K562 (cell line): Measurements from ENCODE around the gene TLE6. TPM values are rescaled to one million over a fixed set of nuclear protein-coding genes. Genes with fewer than 3 reads are reported as not detected.

Experiments used
- ATAC-seq: fragments of 200-7000 bp; cut with Tn5 transposase; 3 replicates; pipeline ENCODE4 v1.9.1; 2020; ENCODE audit warnings: moderate library complexity
- BruUV-seq: library from RNA; stranded (reverse); fragments of 400-500 nt; replicated peaks from 2 replicates; lab custom pipeline; 2021; lab: Mats Ljungman, UMichigan
- CTCF ChIA-PET: fragments of 300-600 bp; formaldehyde crosslinking; extraction: SDS; loops from one replicate; lab custom pipeline; 2021; ENCODE audit warnings: low intra/inter-chr PET ratio; lab: Yijun Ruan, JAX
- POLR2A ChIA-PET: fragments of 300-600, 350-650 bp; sonication (Branson Sonifier 250); formaldehyde crosslinking; extraction: SDS; loops from one replicate; lab custom pipeline; 2021; ENCODE audit warnings: antibody characterized with exemption, inconsistent platforms; lab: Yijun Ruan, JAX
- DNase-seq, 4 experiments: peaks; one replicate each; pipeline versions ENCODE4 v3.0.0 to v3.0.0-alpha.2; 2011 to 2018; ENCODE audit warnings: low spot score in 3 of 4, mixed read lengths in 3 of 4; ENCODE audit errors: extremely low read depth in 1 of 4
- FAIRE-seq: peaks from 2 replicates; lab custom pipeline; 2011; peaks lifted over from hg19 to GRCh38; lab: Jason Lieb, UNC
- H2AFZ ChIP-seq: 2 replicates; pipeline ENCODE4 v1.6.0; 2011; ENCODE audit warnings: low read depth, low read length, control low read depth, inconsistent platforms
- H3K27ac ChIP-seq: fragments of 200-600 bp; 3 replicates; pipeline ENCODE4 v1.8.0; 2011; ENCODE audit warnings: low read depth, mild to moderate bottlenecking, control low read depth, inconsistent platforms, low read length, moderate library complexity, mixed read lengths; ENCODE audit errors: extremely low read depth
- H3K27me3 ChIP-seq, 2 experiments: fragments of 300-600 bp in 1 of 2; 2 replicates in 1 of 2; 3 replicates in 1 of 2; pipeline versions ENCODE4 v1.6.0 to v1.8.0; 2011; ENCODE audit warnings: inconsistent platforms in 2 of 2, low read length in 2 of 2, mild to moderate bottlenecking in 1 of 2, mixed read lengths in 1 of 2, moderate library complexity in 1 of 2; ENCODE audit not compliant: control insufficient read depth in 2 of 2, insufficient read depth in 2 of 2
- H3K36me3 ChIP-seq: fragments of 300-600 bp; 3 replicates; pipeline ENCODE4 v1.8.0; 2011; ENCODE audit warnings: mild to moderate bottlenecking, low read length, inconsistent platforms; ENCODE audit not compliant: control insufficient read depth, insufficient read depth
- H3K4me1 ChIP-seq, 2 experiments: fragments of 200-600 bp in 1 of 2; replicated peaks in 1 of 2; 2 replicates in 1 of 2; 3 replicates in 1 of 2; pipeline versions ENCODE4 v1.5.1 to v1.8.0; 2011; ENCODE audit warnings: inconsistent platforms in 2 of 2, low read length in 2 of 2, mild to moderate bottlenecking in 1 of 2, mixed read lengths in 1 of 2, moderate library complexity in 1 of 2; ENCODE audit not compliant: control insufficient read depth in 2 of 2, insufficient read depth in 2 of 2
- H3K4me2 ChIP-seq: 2 replicates; pipeline ENCODE4 v1.6.1; 2011; ENCODE audit warnings: low read length, control low read depth, inconsistent platforms, mixed read lengths; ENCODE audit not compliant: insufficient read depth
- H3K4me3 ChIP-seq: fragments of 200-600 bp; sonication (generic), shearing (Covaris generic); 2 replicates; pipeline ENCODE4 v1.5.1; 2016; ENCODE audit warnings: control low read depth, inconsistent platforms
- H3K79me2 ChIP-seq: fragments of 200-600 bp; 3 replicates; pipeline ENCODE4 v1.8.0; 2011; ENCODE audit warnings: low read length, inconsistent platforms; ENCODE audit not compliant: control insufficient read depth, insufficient read depth
- H3K9ac ChIP-seq, 2 experiments: 2 replicates each; pipeline versions ENCODE4 v1.6.0 to v1.6.1; 2011; ENCODE audit warnings: low read depth in 2 of 2, low read length in 2 of 2, control low read depth in 1 of 2, inconsistent platforms in 1 of 2, mild to moderate bottlenecking in 1 of 2, mixed read lengths in 1 of 2; ENCODE audit not compliant: insufficient read depth in 1 of 2
- H3K9me1 ChIP-seq: one replicate; pipeline ENCODE4 v1.6.0; 2011; ENCODE audit warnings: inconsistent platforms, mild to moderate bottlenecking, low read length, moderate library complexity; ENCODE audit not compliant: control insufficient read depth, insufficient read depth
- H3K9me3 ChIP-seq: replicated peaks from 2 replicates; pipeline ENCODE4 v1.5.1; 2011; ENCODE audit warnings: low read depth, low read length, inconsistent platforms; ENCODE audit not compliant: control insufficient read depth, insufficient read depth
- H4K20me1 ChIP-seq: replicated peaks from 2 replicates; pipeline ENCODE4 v1.6.1; 2011; ENCODE audit warnings: low read length, inconsistent platforms, mixed read lengths; ENCODE audit not compliant: control insufficient read depth, insufficient read depth
- CAMTA2 ChIP-seq: fragments of 250-450 bp; sonication (Bioruptor Pico); conservative IDR thresholded peaks from 2 replicates; pipeline ENCODE4 v1.5.1; 2022
- DMBX1 ChIP-seq: fragments of 250-450 bp; sonication (Bioruptor Pico); IDR thresholded peaks from 2 replicates; pipeline ENCODE4 v1.8.0; 2022; ENCODE audit warnings: inconsistent platforms, mild to moderate bottlenecking, moderate library complexity, borderline replicate concordance
- IRF2 ChIP-seq: sonication (generic); formaldehyde crosslinking; IDR thresholded peaks from 2 replicates; pipeline ENCODE4 v1.8.1; 2022; ENCODE audit warnings: mild to moderate bottlenecking, missing genetic modification reagents
- MIER1 ChIP-seq: fragments of 450-650 bp; IDR thresholded peaks from 2 replicates; pipeline ENCODE4 v1.6.1; 2016; ENCODE audit warnings: antibody characterized with exemption, mild to moderate bottlenecking, low read depth
- NBN ChIP-seq: fragments of 450-650 bp; IDR thresholded peaks from 2 replicates; pipeline ENCODE4 v1.6.1; 2016; ENCODE audit warnings: low read depth, mild to moderate bottlenecking
- NFYB ChIP-seq: IDR thresholded peaks from 2 replicates; pipeline ENCODE4 v1.6.1; 2011; ENCODE audit warnings: mild to moderate bottlenecking, moderate library complexity; ENCODE audit not compliant: insufficient read length; ENCODE audit errors: extremely low read depth
- NR1H2 ChIP-seq: sonication (generic); formaldehyde crosslinking; IDR thresholded peaks from 2 replicates; pipeline ENCODE4 v1.4.0; 2020; ENCODE audit warnings: mild to moderate bottlenecking, missing genetic modification reagents
- OTX1 ChIP-seq: fragments of 450-650 bp; formaldehyde crosslinking; IDR thresholded peaks from 2 replicates; pipeline ENCODE4 v1.4.0; 2022; ENCODE audit warnings: mild to moderate bottlenecking
- RBBP5 ChIP-seq: fragments of 200-600 bp; sonication (generic); IDR thresholded peaks from 2 replicates; pipeline ENCODE4 v1.6.1; 2012; ENCODE audit warnings: borderline replicate concordance, mild to moderate bottlenecking, low read length, control low read depth, inconsistent platforms; ENCODE audit not compliant: insufficient read depth, poor library complexity, severe bottlenecking
- SNRNP70 ChIP-seq: fragments of 200-400 bp; formaldehyde crosslinking; optimal IDR thresholded peaks from 2 replicates; pipeline ENCODE3; 2017; ENCODE audit warnings: low read depth, low read length
- XRCC3 ChIP-seq: fragments of 450-650 bp; IDR thresholded peaks from 2 replicates; pipeline ENCODE4 v1.6.1; 2017; ENCODE audit warnings: mild to moderate bottlenecking, moderate library complexity
- ZNF589 ChIP-seq: fragments of 200-800 bp; sonication (Bioruptor generic); IDR thresholded peaks from 2 replicates; pipeline ENCODE4 v1.6.1; 2016; ENCODE audit warnings: low read depth, missing genetic modification characterization, missing compliant biosample characterization
- WGBS: fragments of 100-300 bp; shearing (Covaris generic); methylation state at CpG from one replicate; pipeline ENCODE4 v1.1.6; 2016; ENCODE audit warnings: low coverage, mixed read lengths; ENCODE audit not compliant: insufficient coverage; ENCODE audit errors: missing lambda C conversion rate; 5-methylcytosine and 5-hydroxymethylcytosine counted together
- in situ Hi-C: fragments of 300-500 bp; cut with MboI; formaldehyde crosslinking; loops from 4 replicates; pipeline ENCODE4 v1.15.0; 2018; ENCODE audit warnings: inconsistent platforms, mixed read lengths
- intact Hi-C: fragments of 100-400 bp; cut with micrococcal nuclease; formaldehyde crosslinking; loops from 2 replicates; pipeline ENCODE4 v1.14.2; 2022
- polyA plus RNA-seq, 8 experiments: library from polyadenylated mRNA; depleted of rRNA in 4 of 8; stranded (reverse) in 5 of 8; unstranded in 3 of 8; fragments of >200 nt; fragmentation: Nextera tagmentation in 2 of 8; fragmentation: Illumina TruSeq in 1 of 8; extraction: Ambion mirVana in 2 of 8; extraction: Trizol in 1 of 8; gene quantifications; 2 replicates each; pipeline versions ENCODE4 v1.2.1 to v1.2.3, GENCODE V29; 2011 to 2014; ENCODE audit warnings: inconsistent platforms in 1 of 8, missing spikeins in 1 of 8
- total RNA-seq, 7 experiments: library from RNA; depleted of rRNA in 6 of 7; stranded (reverse); fragments of >200 nt in 6 of 7; fragmentation: Illumina TruSeq in 2 of 7; extraction: Trizol in 2 of 7; gene quantifications; 2 replicates each; pipeline versions ENCODE4 v1.2.1 to v1.2.3, GENCODE V29; 2011 to 2021; ENCODE audit warnings: low replicate concordance in 1 of 7
- TF ChIP-seq, protein P1 (sequence below): fragments of 450-650 bp; formaldehyde crosslinking; IDR thresholded peaks from 2 replicates; pipeline ENCODE4 v1.4.0; 2022; ENCODE audit warnings: missing genetic modification characterization
- TF ChIP-seq, protein P2 (sequence below): sonication (generic); formaldehyde crosslinking; IDR thresholded peaks from 2 replicates; pipeline ENCODE4 v1.8.0; 2022; ENCODE audit warnings: missing genetic modification reagents, mild to moderate bottlenecking, borderline replicate concordance
- TF ChIP-seq, protein P3 (sequence below): fragments of 450-650 bp; formaldehyde crosslinking; IDR thresholded peaks from 2 replicates; pipeline ENCODE4 v1.4.0; 2020; ENCODE audit warnings: mild to moderate bottlenecking, moderate library complexity

Gene TLE6
- total and polyA plus RNA-seq, 9 of the 15 experiments (the other 6 are each of a cell fraction or from before 2014, with no cell fraction given), result 1.1 to 6.1 (median 2.5) TPM

DNA sequence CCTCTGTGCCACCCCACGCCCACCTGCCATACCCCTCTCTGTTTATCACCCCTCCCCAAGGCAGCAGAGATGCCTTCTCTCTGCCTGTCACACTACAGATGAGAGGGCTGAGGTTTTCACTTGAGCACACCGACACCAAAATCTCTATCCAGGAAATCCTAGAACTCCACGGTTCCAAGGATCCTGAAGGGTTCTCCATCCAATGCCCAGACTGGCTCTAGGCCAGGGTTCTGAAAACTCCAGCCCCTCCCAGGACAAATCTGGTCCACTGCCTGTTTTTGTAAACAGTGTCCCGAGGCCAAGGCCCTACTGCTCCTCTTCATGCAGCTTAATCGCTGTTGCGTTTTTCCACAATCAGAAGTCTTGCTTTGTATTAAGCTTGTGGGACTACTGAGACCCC is 31.6 kb downstream of the TLE6 start:
- ChIA-PET CTCF (no interaction called here), POLR2A (interaction anchor here (0.6 to 1.6 kb wide), 3 partner anchors 15 to 1159 kb away, joined by 4 to 5 read pairs (median 4); no protein-coding TSS in a partner anchor)
- Histone ChIP-seq H3K9me3 (no peaks in the 10 kb centered on the region), H3K9me1 (no peaks in the 10 kb centered on the region), H3K79me2 (no peaks in the 10 kb centered on the region), H3K4me3 (no peak overlapping the region), H2AFZ (no peak overlapping the region), H4K20me1 (no peaks in the 10 kb centered on the region), H3K4me1 (peaks cover 0 to 26% of the 10 kb centered on the region in 2 experiments; a peak in 2 of 5 replicates), H3K4me2 (no peak overlapping the region), H3K9ac (no peak overlapping the region), H3K27me3 (no peaks in the 10 kb centered on the region; a peak in 1 of 5 replicates), H3K36me3 (no peaks in the 10 kb centered on the region), H3K27ac (no peak overlapping the region)
- TF ChIP-seq NBN (no peak), RBBP5 (no peak), NR1H2 (CRISPR knock-in tag) (no peak), ZNF589 (CRISPR knock-in tag) (no peak), DMBX1 (CRISPR knock-in tag) (no peak), CAMTA2 (CRISPR knock-in tag) (no peak), SNRNP70 (no peak), NFYB (no peak), XRCC3 (no peak), IRF2 (CRISPR knock-in tag) (no peak), MIER1 (no peak), OTX1 (CRISPR knock-in tag) (no peak)
- TF ChIP-seq, protein P1, sequence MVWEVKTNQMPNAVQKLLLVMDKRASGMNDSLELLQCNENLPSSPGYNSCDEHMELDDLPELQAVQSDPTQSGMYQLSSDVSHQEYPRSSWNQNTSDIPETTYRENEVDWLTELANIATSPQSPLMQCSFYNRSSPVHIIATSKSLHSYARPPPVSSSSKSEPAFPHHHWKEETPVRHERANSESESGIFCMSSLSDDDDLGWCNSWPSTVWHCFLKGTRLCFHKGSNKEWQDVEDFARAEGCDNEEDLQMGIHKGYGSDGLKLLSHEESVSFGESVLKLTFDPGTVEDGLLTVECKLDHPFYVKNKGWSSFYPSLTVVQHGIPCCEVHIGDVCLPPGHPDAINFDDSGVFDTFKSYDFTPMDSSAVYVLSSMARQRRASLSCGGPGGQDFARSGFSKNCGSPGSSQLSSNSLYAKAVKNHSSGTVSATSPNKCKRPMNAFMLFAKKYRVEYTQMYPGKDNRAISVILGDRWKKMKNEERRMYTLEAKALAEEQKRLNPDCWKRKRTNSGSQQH (CRISPR knock-in tag), result no peak
- TF ChIP-seq, protein P2, sequence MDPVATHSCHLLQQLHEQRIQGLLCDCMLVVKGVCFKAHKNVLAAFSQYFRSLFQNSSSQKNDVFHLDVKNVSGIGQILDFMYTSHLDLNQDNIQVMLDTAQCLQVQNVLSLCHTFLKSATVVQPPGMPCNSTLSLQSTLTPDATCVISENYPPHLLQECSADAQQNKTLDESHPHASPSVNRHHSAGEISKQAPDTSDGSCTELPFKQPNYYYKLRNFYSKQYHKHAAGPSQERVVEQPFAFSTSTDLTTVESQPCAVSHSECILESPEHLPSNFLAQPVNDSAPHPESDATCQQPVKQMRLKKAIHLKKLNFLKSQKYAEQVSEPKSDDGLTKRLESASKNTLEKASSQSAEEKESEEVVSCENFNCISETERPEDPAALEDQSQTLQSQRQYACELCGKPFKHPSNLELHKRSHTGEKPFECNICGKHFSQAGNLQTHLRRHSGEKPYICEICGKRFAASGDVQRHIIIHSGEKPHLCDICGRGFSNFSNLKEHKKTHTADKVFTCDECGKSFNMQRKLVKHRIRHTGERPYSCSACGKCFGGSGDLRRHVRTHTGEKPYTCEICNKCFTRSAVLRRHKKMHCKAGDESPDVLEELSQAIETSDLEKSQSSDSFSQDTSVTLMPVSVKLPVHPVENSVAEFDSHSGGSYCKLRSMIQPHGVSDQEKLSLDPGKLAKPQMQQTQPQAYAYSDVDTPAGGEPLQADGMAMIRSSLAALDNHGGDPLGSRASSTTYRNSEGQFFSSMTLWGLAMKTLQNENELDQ, result no peak
- TF ChIP-seq, protein P3, sequence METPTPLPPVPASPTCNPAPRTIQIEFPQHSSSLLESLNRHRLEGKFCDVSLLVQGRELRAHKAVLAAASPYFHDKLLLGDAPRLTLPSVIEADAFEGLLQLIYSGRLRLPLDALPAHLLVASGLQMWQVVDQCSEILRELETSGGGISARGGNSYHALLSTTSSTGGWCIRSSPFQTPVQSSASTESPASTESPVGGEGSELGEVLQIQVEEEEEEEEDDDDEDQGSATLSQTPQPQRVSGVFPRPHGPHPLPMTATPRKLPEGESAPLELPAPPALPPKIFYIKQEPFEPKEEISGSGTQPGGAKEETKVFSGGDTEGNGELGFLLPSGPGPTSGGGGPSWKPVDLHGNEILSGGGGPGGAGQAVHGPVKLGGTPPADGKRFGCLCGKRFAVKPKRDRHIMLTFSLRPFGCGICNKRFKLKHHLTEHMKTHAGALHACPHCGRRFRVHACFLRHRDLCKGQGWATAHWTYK (CRISPR knock-in tag), result no peak
- no peak for FAIRE-seq
- in situ Hi-C loops (no loop called here), intact Hi-C loops (no loop called here)
- no peak for ATAC-seq
- 53% methylated on average over 6 of the region's 6 CpGs for WGBS
- BruUV-seq, result no TSS peak
- no peak for DNase-seq
